Endometrial microvascular endothelial cells (primary cell): ENCODE measurements around the gene KCNC3. TPM values are rescaled to one million over a fixed set of nuclear protein-coding genes. Genes with fewer than 3 reads are reported as not detected.
"Not testable (repeated sequence)": the region's sequence is repeated elsewhere in the genome, so short reads cannot be mapped to it uniquely, and the experiment has no call there.

Experiments
- in situ Hi-C: cut with HindIII; loops from 2 replicates; pipeline ENCODE4 v1.10.0; 2017; ENCODE audit warnings: low sequenced_read_pairs, low pct_unique_long_range_greater_than_20kb; ENCODE audit errors: inconsistent ontology term
- total RNA-seq: library from RNA; depleted of rRNA; stranded (reverse); fragments of >200 nt; gene quantifications from one replicate; pipeline ENCODE4 v1.2.3, GENCODE V29; 2015; ENCODE audit errors: inconsistent ontology term

The KCNC3 gene
- total RNA-seq, 1 donor from 2014 or later, result not detected

- in situ Hi-C loops, result no loop called here
Measured at GRCh38 chr19:50357178-50358100, 28.3 kb upstream of the KCNC3 start.

GRCh38 chr19:50356691-50357177 is 27.6 kb upstream of the KCNC3 start:
- in situ Hi-C loops, result no loop called here

- in situ Hi-C loops, result not testable (repeated sequence)
Measured at GRCh38 chr19:50353487-50353880, 24.3 kb upstream of the KCNC3 start.

GRCh38 chr19:50352242-50352641 is 23.1 kb upstream of the KCNC3 start:
- in situ Hi-C loops, result no loop called here

DNA sequence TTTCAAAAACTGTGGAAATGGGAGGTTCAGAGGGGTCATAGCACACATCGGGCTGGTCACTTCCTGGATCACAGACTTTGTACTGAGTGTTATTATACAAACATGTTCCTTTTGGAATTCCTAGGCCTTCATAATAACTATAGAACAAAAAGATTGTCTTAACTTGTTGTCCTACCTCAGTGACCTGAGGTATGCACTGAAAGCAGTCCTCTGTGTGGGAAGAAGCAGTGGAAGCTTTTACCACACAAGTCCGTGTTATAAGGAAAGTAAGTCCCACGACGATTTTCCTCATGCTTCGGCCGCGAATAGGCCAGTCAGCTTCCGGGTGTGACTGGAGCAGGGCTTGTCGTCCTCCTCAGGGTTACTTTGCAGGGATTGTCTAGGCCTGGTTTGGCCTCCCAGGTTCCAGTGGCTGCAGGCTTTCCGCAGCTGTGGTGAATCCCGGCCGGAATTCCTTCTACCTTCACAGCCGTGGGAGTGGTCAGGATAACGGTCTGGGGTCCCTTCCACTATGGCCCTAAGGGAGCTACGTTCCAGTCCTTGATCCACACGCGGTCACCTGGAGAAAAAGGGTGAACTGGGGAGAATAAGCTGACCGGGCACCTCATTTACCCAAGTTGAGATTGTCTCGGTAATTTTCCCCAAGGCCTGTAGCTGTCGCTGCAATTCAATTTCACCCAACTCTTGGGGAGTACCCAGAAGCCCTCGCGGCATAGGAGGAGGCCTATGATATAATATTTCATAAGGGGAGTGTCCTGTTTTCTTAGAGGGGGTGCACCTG is 20.3 kb upstream of the KCNC3 start:
- in situ Hi-C loops, result no loop called here

GRCh38 chr19:50347089-50347581 is 18.0 kb upstream of the KCNC3 start:
- in situ Hi-C loops, result not testable (repeated sequence)

DNA sequence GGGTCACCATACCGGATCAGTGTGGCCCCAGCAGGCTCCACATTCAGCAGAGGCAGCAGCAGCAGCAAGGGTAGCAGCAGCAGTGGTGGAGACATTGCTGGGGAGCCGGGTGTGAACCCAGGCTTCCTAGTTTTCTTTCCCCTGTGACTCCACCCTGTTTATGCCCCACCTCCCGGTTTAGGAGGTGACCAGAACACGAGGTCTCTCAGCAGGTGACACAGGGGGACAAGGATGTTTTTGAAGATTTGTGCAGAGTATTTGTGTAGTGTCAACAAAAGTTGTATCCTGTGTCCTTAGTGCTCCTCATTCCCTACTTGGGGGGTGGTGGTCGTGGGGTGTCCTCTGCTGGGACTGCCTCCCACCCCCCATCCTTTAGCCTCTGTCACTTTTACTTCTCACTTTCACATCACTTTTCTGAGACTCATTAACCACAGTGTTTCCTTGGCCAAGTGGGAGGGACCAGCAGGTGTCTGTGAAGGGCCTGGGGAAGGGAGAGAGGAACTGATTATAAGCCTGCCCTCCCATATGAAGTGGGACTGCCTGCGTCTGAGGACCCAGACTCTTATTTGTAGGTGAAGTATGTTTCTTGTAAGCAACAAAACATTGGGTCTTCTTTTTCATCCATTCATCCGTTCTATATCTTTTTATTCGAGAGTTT is 15.6 kb upstream of the KCNC3 start:
- in situ Hi-C loops, result no loop called here

DNA sequence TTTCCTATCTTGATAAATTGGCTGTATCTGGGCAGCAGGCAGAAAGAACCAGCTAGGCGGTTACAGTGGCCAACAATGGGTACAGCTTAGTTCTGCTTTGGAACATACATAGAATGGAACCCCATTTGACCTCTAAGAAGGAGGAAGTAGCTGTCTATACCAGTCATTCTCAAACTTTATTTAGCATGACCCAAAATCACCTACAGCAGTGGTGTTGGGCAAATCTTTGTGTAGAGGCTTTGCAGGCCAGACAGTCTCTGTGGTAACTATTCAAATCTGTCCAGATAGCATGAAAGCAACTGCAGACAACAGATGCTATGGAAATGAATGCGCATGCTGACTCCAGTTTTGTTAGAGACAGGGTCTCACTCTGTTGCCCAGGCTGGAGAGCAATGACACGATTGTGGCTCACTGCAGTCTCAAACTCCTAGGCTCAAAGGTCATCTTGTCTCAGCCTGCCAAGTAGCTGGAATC is 12.0 kb upstream of the KCNC3 start:
- in situ Hi-C loops, result no loop called here

DNA sequence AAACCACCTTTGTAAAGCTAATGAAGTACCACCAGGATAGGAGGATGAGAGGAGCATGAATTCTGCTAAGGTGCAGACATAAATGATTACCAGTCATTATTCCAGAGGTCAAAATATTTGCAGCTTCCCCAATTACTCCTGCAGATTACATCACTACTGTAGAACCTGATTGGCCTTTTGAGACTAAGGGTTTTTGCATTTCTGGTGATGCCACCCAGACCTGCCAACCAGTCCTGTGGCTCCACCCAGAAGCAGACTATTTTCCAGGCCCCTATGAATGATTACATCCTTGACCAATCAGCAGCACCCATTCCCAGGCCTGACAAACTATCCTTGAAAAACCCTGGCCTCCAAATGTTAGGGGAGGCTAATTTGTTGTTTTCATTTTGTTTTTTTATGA is 11.2 kb upstream of the KCNC3 start:
- in situ Hi-C loops, result no loop called here

DNA sequence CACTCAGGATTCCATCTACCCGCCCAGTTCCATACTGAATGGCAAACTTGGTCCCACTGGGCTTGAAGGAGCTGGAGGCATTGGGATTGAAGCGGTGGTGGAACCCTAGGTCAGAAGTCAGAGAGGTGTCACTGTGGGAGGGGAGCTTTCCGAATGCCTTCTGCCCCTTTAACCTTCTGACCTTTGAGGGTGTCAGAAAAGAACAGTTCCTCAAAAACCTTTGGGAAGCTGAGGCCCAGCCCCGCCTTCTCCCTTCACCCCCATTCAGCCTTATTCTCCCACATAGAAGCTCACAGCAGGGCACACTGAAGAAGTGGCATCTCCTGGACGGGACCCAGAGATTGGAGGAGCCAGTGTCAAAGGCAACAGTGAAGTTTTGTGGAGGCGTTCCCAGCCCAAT is 7.9 kb upstream of the KCNC3 start:
- in situ Hi-C loops, result not testable (repeated sequence)

- in situ Hi-C loops, result no loop called here
Measured at GRCh38 chr19:50334741-50335421, 5.7 kb upstream of the KCNC3 start.

- in situ Hi-C loops, result no loop called here
Measured at GRCh38 chr19:50333737-50334617, 4.8 kb upstream of the KCNC3 start.

GRCh38 chr19:50333235-50333736 is 4.1 kb upstream of the KCNC3 start:
- in situ Hi-C loops, result no loop called here

- in situ Hi-C loops, result no loop called here
Measured at GRCh38 chr19:50332244-50333038, 3.3 kb upstream of the KCNC3 start.

DNA sequence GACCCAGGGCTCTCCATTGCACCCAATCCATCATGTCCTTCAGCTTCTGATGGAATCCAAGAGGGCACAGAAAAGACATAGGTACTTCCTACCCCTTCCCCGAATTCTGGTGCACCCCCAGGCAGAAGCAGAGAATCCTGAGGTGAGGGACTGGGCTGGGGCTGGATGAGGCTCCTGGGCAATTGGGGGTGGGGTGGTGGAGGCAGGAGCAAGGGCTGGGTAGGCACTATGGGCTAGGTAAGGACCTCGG is 2.7 kb upstream of the KCNC3 start:
- in situ Hi-C loops, result no loop called here

GRCh38 chr19:50331221-50331993 is 2.2 kb upstream of the KCNC3 start:
- in situ Hi-C loops, result no loop called here
